CD4-positive, alpha-beta T cell treated with Interleukin-10 for 1 hour (primary cell): ENCODE results near the gene KIF26A.
"Not testable (repeated sequence)": the region's sequence is repeated elsewhere in the genome, so short reads cannot be mapped to it uniquely, and the experiment has no call there.

ENCODE experiments used
- DNase-seq: peaks from one replicate; pipeline ENCODE4 v3.0.0-alpha.2; 2020

The KIF26A gene

GRCh38 chr14:104196461-104197140 is 58.2 kb downstream of the KIF26A start:
- DNase-seq, result no peak

GRCh38 chr14:104197449-104198247 is 59.3 kb downstream of the KIF26A start:
- DNase-seq, result no peak

DNA sequence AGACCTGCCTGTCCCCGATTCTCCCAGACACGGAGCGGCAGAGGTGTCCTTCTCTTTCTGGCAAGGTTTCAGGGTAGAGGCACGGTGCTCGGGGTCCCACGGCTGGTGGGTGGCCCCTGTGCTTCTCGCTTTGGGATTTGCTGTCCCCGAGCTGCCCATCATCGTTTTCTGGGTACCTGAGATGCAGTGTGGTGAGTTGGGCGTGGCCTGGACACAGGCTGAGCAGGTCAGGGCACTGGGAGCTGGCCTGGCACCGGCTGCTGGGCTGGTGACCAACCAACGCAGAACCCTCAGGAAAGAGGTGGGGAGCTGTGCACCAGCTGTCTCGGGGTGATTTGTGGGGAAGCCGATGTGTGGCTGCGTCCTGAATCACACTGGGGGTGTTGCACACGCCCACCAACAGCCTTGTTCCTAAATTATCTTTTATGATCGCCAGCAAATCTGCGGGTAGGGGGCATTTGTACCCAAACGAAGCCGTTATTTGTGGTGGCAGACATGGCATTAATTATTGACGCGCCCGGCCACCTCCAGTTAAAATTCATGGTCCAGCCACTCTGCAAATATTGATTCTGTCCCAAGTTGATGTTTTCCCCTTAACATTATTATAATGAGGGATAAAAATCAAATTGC is 61.0 kb downstream of the KIF26A start:
- no peak for DNase-seq

DNA sequence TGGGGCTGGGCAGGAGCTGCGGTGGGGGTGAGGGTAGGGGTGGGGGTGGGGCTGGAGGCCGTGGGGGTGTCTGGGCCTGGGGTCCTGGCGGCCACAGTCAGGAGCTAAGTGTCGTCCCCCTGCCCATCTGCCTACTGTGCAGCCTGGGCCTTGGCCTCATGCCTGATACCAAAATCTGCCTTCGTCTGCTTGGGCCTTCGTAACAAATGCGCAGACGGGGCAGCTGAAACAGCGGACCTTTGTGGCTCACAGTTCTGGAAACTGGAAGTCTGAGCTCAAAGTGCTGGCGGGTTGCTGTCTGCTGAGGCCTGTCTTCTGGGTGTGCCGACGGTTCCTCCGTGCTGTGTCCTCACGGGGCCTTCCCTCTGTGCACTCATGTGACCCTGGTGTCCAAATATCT is 61.7 kb downstream of the KIF26A start:
- DNase-seq, result no peak

- DNase-seq, result no peak
Observed at GRCh38 chr14:104200591-104200990, 62.2 kb downstream of the KIF26A start.

GRCh38 chr14:104201063-104201462 is 62.7 kb downstream of the KIF26A start:
- DNase-seq, result no peak

- no peak for DNase-seq
Observed at GRCh38 chr14:104201496-104201895, 63.1 kb downstream of the KIF26A start.

GRCh38 chr14:104202259-104203070 is 64.1 kb downstream of the KIF26A start:
- DNase-seq, result no peak

DNA sequence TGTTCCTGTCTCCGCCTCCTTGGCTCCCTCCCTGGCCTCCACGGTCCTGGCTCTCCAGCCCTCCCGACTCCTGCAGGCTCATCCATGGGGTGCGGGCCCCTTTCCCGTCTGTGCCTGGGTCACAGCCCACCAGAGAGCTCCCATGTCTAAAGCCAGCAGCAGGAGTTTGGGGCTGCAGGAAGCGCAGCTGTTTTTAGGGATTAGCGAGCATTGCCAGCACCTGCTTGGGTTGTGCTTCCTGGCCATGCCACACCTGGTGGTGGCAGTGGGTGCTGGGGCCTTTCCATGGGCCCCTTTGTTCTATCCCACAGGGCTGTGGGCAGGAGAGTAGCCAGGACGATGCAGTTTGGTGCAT is 64.7 kb downstream of the KIF26A start:
- no peak for DNase-seq

DNA sequence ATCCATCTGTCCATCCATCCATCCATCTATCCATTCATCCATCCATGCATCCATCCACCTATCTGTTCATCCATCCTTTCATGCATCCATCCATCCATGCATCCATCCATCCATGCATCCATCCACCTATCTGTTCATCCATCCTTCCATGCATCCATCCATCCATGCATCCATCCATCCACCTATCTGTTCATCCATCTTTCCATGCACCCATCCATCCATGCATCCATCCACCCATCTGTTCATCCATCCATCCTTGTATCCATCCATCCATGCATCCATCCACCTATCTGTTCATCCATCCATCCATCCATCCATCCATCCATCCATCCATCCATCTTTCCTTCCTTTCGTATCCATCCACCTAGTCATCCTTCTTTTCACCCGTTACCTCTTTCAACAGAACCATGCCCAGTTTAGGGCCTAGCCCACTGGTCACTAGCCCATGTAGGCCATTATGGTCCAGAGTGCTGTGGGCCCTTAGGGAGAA is 66.3 kb downstream of the KIF26A start:
- no peak for DNase-seq

- no peak for DNase-seq
Observed at GRCh38 chr14:104205781-104206180, 67.4 kb downstream of the KIF26A start.

DNA sequence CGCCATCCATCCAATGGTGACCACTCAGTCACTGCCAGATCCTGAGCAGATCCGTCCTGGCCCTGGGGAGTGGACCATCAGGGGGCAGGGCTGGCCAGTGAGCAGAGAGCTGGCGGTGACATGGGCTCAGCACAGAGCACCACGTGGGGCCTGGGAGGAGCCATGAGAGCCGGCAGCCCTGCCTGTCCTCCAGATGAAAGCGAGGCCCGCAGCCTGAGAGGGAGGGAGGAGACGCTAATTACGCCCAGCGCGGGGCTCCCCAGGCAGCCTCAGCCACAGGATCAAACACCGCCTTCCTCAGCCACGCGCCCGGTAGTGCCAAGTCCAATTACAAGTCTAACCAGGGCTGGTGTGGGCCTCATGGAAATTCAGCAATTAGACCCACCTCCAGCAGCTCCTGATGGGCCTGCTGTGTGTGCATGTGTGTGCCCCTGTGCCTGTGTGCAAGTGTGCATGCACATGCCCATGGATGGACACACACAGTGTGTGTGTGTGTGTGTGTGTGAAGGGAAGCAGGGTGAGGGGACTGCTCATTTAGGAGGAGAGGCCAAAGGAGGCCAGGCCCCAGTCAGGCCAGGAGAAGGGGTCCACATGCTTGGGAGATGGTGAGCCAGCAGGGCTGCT is 68.0 kb downstream of the KIF26A start:
- no peak for DNase-seq

GRCh38 chr14:104207142-104208014 is 69.0 kb downstream of the KIF26A start:
- DNase-seq, result no peak

GRCh38 chr14:104208015-104208295 is 69.6 kb downstream of the KIF26A start:
- not testable (repeated sequence) for DNase-seq

DNA sequence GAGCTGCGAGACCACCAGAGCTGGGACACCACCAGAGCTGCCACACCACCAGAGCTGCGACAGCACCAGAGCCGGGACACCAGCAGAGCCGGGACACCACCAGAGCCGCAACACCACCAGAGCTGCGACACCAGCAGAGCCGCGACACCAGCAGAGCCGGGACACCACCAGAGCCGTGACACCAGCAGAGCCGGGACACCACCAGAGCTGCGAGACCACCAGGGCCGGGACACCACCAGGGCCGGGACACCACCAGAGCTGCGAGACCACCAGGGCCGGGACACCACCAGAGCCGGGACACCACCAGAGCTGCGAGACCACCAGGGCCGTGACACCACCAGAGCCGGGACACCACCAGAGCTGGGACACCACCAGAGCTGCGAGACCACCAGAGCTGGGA is 69.9 kb downstream of the KIF26A start:
- DNase-seq, result not testable (repeated sequence)

GRCh38 chr14:104209071-104209470 is 70.7 kb downstream of the KIF26A start:
- not testable (repeated sequence) for DNase-seq

GRCh38 chr14:104209985-104210816 is 71.8 kb downstream of the KIF26A start:
- DNase-seq, result no peak

DNA sequence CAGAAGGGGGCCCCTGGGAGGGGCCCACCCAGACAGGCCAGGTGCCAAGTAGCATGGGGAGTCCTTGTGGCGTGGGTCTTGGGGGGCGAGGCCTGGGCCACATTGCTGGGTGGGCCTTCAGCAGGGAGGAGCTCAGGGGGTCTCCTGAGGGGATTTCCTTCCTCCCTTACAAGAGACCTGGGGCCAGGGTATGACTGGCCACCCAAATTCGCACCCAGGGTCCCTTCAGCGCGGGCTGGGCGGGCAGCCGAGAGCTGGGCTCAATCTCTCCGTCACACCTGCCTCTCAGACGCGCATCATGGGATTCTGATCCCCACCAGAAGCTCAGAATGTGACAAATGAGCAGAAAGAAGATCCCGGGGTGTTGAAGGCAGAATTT is 72.4 kb downstream of the KIF26A start:
- no peak for DNase-seq

DNA sequence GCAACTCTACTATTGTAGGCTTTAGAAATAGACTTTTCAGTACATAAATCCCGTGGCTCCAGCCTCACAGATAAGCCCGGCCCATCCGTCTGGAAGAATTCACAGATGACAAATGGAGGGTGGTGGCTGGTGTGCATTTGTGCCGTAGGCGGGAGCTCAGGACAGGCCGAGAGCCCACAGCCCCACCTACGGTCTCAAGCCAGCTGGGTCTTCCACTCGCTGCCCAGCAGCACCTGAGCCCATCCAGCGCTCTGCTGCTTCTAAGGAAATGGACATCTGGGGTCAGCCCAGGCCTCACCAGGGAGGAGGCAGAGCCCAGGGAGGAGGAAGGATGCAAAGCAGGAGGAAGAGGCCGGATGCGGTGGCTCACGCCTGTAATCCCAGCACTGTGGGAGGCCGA is 72.8 kb downstream of the KIF26A start:
- DNase-seq, result no peak

GRCh38 chr14:104211741-104212140 is 73.4 kb downstream of the KIF26A start:
- DNase-seq, result no peak
